Fibroblast of pulmonary artery (primary cell): Measurements from ENCODE around the gene ZNRF3.

Source experiments
- DNase-seq: peaks from one replicate; pipeline ENCODE4 v3.0.0-alpha.2; 2010; ENCODE audit warnings: low read depth
- H3K4me3 ChIP-seq: replicated peaks from 2 replicates; pipeline ENCODE4 v1.5.1; 2011; ENCODE audit warnings: low read depth, mild to moderate bottlenecking, control low read depth, low read length, moderate library complexity
- CTCF ChIP-seq: IDR thresholded peaks from 2 replicates; pipeline ENCODE4 v1.5.1; 2011; ENCODE audit warnings: mild to moderate bottlenecking, control low read depth, low read length, inconsistent platforms; ENCODE audit errors: missing control alignments

The ZNRF3 gene

GRCh38 chr22:28898233-28898629 lies 14.9 kb downstream of the ZNRF3 start:
- TF ChIP-seq CTCF, result no peak
- DNase-seq, result no peak
- H3K4me3 ChIP-seq, result no peak overlapping the region

- DNase-seq, result no peak
- no peak overlapping the region for H3K4me3 ChIP-seq
- TF ChIP-seq CTCF, result no peak
Observed at GRCh38 chr22:28899199-28899853, 16.0 kb downstream of the ZNRF3 start.

- no peak for TF ChIP-seq CTCF
- no peak for DNase-seq
- H3K4me3 ChIP-seq, result no peak overlapping the region
Observed at GRCh38 chr22:28900379-28900925, 17.1 kb downstream of the ZNRF3 start.

GRCh38 chr22:28902490-28902889 lies 19.1 kb downstream of the ZNRF3 start:
- H3K4me3 ChIP-seq, result no peak overlapping the region
- TF ChIP-seq CTCF, result no peak
- no peak for DNase-seq

- TF ChIP-seq CTCF, result no peak
- no peak for DNase-seq
- H3K4me3 ChIP-seq, result no peak overlapping the region
Observed at GRCh38 chr22:28903080-28903479, 19.7 kb downstream of the ZNRF3 start.

- H3K4me3 ChIP-seq, result no peak overlapping the region
- DNase-seq, result no peak
- TF ChIP-seq CTCF, result no peak
Observed at GRCh38 chr22:28903729-28904128, 20.4 kb downstream of the ZNRF3 start.
